HEK293 (cell line): ENCODE measurements around the gene BACH2.
A peak's percentile ranks its signal among the peaks of the same experiment; 100 is the strongest.

ENCODE experiments used
- CTCF ChIA-PET: fragments of 350-600 bp; formaldehyde crosslinking; extraction: SDS; loops from one replicate; lab custom pipeline; 2021; ENCODE audit warnings: antibody characterized with exemption; lab: Yijun Ruan, JAX
- POLR2A ChIA-PET: fragments of 300-600 bp; formaldehyde crosslinking; extraction: SDS; loops from one replicate; lab custom pipeline; 2020; ENCODE audit warnings: antibody characterized with exemption, inconsistent platforms; lab: Yijun Ruan, JAX
- H3K27ac ChIP-seq: fragments of 200-500 bp; sonication (Bioruptor generic); 2 replicates; pipeline ENCODE4 v1.5.1; 2014; ENCODE audit warnings: low read depth, low read length, control low read depth, inconsistent platforms; ENCODE audit errors: extremely low read depth
- H3K36me3 ChIP-seq, 2 experiments: fragments of 200-500 bp in 1 of 2; sonication (Bioruptor generic) in 1 of 2; 1 replicate in 1 of 2; 2 replicates in 1 of 2; pipeline ENCODE4 v1.5.1; 2014 to 2017; ENCODE audit warnings: inconsistent platforms in 2 of 2, low read length in 2 of 2; ENCODE audit not compliant: control insufficient read depth in 2 of 2, insufficient read depth in 1 of 2
- H3K4me1 ChIP-seq: fragments of 200-500 bp; sonication (Bioruptor generic); 2 replicates; pipeline ENCODE4 v1.5.1; 2014; ENCODE audit warnings: mild to moderate bottlenecking, low read length, inconsistent platforms; ENCODE audit not compliant: control insufficient read depth, insufficient read depth
- H3K4me3 ChIP-seq: 2 replicates; pipeline ENCODE4 v1.5.1; 2011; ENCODE audit warnings: low read depth, mild to moderate bottlenecking, control low read depth, low read length, moderate library complexity
- H3K9me3 ChIP-seq: fragments of 200-500 bp; sonication (Bioruptor generic); 2 replicates; pipeline ENCODE4 v1.5.1; 2014; ENCODE audit warnings: low read depth, low read length, inconsistent platforms; ENCODE audit not compliant: control insufficient read depth, insufficient read depth
- FEZF1 ChIP-seq: fragments of 450-650 bp; formaldehyde crosslinking; IDR thresholded peaks from 2 replicates; pipeline ENCODE4 v1.5.1; 2016; ENCODE audit warnings: missing biosample characterization, missing genetic modification characterization
- HOXD13 ChIP-seq: sonication (generic); formaldehyde crosslinking; IDR thresholded peaks from 2 replicates; pipeline ENCODE4 v1.8.0; 2022; ENCODE audit warnings: missing genetic modification reagents, borderline replicate concordance
- SCRT1 ChIP-seq: fragments of 450-650 bp; formaldehyde crosslinking; IDR thresholded peaks from 2 replicates; pipeline ENCODE4 v1.5.1; 2016; ENCODE audit warnings: missing biosample characterization, missing genetic modification characterization, borderline replicate concordance
- SP7 ChIP-seq: fragments of 450-650 bp; formaldehyde crosslinking; IDR thresholded peaks from 2 replicates; pipeline ENCODE4 v1.5.1; 2016; ENCODE audit warnings: missing biosample characterization, missing genetic modification characterization
- ZBTB20 ChIP-seq: fragments of 450-650 bp; formaldehyde crosslinking; IDR thresholded peaks from 2 replicates; pipeline ENCODE4 v1.5.1; 2016; ENCODE audit warnings: missing biosample characterization, missing genetic modification characterization
- ZNF140 ChIP-seq: fragments of 450-650 bp; formaldehyde crosslinking; IDR thresholded peaks from 2 replicates; pipeline ENCODE4 v1.5.1; 2016; ENCODE audit warnings: missing biosample characterization, missing genetic modification characterization
- ZNF239 ChIP-seq: fragments of 450-650 bp; formaldehyde crosslinking; IDR thresholded peaks from 2 replicates; pipeline ENCODE4 v1.5.1; 2016; ENCODE audit warnings: missing biosample characterization, missing genetic modification characterization
- ZNF292 ChIP-seq: fragments of 450-650 bp; formaldehyde crosslinking; IDR thresholded peaks from 2 replicates; pipeline ENCODE4 v1.5.1; 2016; ENCODE audit warnings: low read depth, missing biosample characterization, missing genetic modification characterization, borderline replicate concordance
- ZNF394 ChIP-seq: fragments of 450-650 bp; formaldehyde crosslinking; IDR thresholded peaks from 2 replicates; pipeline ENCODE4 v1.5.1; 2016; ENCODE audit warnings: missing biosample characterization, missing genetic modification characterization, mild to moderate bottlenecking, moderate library complexity, borderline replicate concordance
- ZNF777 ChIP-seq: fragments of 450-650 bp; formaldehyde crosslinking; IDR thresholded peaks from 2 replicates; pipeline ENCODE4 v1.5.1; 2017; ENCODE audit warnings: missing biosample characterization, missing genetic modification characterization, borderline replicate concordance
- ZNF843 ChIP-seq: fragments of 450-650 bp; formaldehyde crosslinking; IDR thresholded peaks from 2 replicates; pipeline ENCODE4 v1.5.1; 2016; ENCODE audit warnings: missing biosample characterization, missing genetic modification characterization
- TF ChIP-seq, protein P1 (sequence below): fragments of 450-650 bp; formaldehyde crosslinking; IDR thresholded peaks from 2 replicates; pipeline ENCODE4 v1.5.1; 2016; ENCODE audit warnings: missing biosample characterization, missing genetic modification characterization, borderline replicate concordance
- TF ChIP-seq, protein P2 (sequence below): fragments of 450-650 bp; formaldehyde crosslinking; IDR thresholded peaks from 2 replicates; pipeline ENCODE4 v1.5.1; 2016; ENCODE audit warnings: missing biosample characterization, missing genetic modification characterization
- TF ChIP-seq, protein P3 (sequence below): fragments of 450-650 bp; formaldehyde crosslinking; IDR thresholded peaks from 2 replicates; pipeline ENCODE4 v1.5.1; 2017; ENCODE audit warnings: missing biosample characterization, missing genetic modification characterization
- TF ChIP-seq, protein P4 (sequence below): fragments of 450-650 bp; formaldehyde crosslinking; IDR thresholded peaks from 2 replicates; pipeline ENCODE4 v1.5.1; 2017; ENCODE audit warnings: missing biosample characterization, missing genetic modification characterization
- TF ChIP-seq, protein P5 (sequence below): fragments of 450-650 bp; formaldehyde crosslinking; IDR thresholded peaks from 2 replicates; pipeline ENCODE4 v1.5.1; 2016; ENCODE audit warnings: missing biosample characterization, missing genetic modification characterization, low read depth

The BACH2 gene

DNA sequence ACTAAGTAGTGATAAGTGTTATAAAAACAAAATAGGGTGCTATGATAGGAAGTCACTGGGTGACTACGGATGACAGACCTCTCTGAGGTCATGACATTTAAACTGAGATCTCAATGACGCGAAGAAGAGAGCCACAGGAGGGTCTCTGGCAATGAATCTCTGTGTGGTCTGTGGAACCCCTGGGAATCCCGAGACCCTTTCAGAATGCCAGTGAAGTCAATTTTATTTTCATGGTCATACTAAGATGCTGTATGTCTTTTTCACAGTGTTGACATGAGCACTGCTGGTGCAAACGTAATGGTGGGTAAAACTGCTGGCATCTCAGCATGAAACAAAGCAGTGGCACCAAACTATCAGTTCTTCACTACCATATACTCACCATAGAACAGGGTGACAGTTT is 247.3 kb downstream of the BACH2 start (continued):
- TF ChIP-seq, protein P1, sequence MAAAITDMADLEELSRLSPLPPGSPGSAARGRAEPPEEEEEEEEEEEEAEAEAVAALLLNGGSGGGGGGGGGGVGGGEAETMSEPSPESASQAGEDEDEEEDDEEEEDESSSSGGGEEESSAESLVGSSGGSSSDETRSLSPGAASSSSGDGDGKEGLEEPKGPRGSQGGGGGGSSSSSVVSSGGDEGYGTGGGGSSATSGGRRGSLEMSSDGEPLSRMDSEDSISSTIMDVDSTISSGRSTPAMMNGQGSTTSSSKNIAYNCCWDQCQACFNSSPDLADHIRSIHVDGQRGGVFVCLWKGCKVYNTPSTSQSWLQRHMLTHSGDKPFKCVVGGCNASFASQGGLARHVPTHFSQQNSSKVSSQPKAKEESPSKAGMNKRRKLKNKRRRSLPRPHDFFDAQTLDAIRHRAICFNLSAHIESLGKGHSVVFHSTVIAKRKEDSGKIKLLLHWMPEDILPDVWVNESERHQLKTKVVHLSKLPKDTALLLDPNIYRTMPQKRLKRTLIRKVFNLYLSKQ (tag by site-specific recombination), result no peak
- no peak for TF ChIP-seq ZNF777

DNA sequence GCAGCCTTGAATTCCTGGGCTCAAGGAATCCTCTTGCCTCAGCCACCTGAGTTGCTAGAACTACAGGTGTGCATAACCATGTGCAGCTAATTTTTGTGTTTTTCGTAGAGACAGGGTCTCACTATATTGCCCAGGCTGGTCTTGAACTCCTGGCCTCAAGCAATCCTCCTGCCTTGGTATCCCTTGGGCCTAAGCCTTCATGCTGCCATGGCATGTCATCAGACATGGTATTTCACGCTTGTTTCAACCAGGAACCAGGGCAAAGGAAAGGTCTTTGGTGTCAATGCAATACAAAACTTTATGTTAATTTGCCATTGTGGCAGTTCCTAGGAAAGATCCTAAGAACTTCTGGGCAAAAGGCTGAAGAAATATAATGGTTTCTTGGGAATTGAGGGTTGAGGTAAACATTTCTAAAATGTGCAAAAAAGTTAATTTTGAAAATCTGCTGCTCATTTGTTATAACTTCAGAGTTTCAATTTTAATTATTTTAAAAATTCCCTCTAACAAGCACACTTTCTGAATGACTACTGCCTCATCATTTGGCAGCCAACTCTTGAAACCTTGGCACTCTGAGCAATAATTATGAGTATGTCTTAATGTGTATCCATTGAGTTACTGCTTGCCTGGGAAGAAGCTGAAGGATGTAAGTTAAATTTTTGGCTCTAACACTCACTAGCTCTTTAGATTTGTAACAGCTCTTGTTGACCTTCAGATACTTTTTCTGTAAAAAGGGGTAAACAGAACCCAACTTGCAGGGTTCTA is 248.3 kb downstream of the BACH2 start:
- H3K4me1 ChIP-seq, result no peaks in the 10 kb centered on the region
- H3K27ac ChIP-seq, result no peak overlapping the region
- POLR2A ChIA-PET, result no interaction called here
- TF ChIP-seq ZNF843 (tag by site-specific recombination), result no peak
- no peak for TF ChIP-seq FEZF1 (tag by site-specific recombination)
- no peak for TF ChIP-seq SP7 (tag by site-specific recombination)
- TF ChIP-seq, all 188 proteins: peak for 0
- no peaks in the 10 kb centered on the region for H3K9me3 ChIP-seq
- no peak overlapping the region for H3K4me3 ChIP-seq
- no peaks in the 10 kb centered on the region for H3K36me3 ChIP-seq
- CTCF ChIA-PET, result interaction anchor here (0.7 to 1.1 kb wide), 3 partner anchors 77 to 108 kb away, joined by 3 read pairs; no protein-coding TSS in a partner anchor

DNA sequence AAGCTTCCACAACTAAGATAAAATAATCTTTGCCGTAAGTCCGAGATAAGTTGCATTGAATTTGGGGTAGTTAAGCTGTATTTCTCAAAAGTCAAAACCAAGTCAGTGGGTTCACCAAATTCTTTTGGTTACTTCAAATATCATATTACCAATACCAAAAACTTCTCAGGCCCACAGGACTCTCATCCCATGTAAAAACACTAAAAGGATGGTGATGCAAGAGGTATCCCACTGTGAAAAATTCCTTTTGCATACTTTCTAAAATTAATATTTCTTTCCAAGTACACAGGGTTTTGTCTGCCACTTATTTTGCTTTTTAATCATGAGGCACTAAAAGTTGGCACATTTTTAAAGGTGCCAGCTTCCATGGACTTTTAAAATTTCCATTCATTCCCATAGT is 251.1 kb downstream of the BACH2 start:
- ChIA-PET POLR2A (interaction anchor here (0.8 to 0.9 kb wide), 2 partner anchors 38 to 252 kb away, joined by 3 read pairs; no protein-coding TSS in a partner anchor), CTCF (interaction anchor here (0.6 to 1.4 kb wide), 3 partner anchors 16 to 135 kb away, joined by 3 to 10 read pairs (median 4); no protein-coding TSS in a partner anchor)
- TF ChIP-seq, protein P2, sequence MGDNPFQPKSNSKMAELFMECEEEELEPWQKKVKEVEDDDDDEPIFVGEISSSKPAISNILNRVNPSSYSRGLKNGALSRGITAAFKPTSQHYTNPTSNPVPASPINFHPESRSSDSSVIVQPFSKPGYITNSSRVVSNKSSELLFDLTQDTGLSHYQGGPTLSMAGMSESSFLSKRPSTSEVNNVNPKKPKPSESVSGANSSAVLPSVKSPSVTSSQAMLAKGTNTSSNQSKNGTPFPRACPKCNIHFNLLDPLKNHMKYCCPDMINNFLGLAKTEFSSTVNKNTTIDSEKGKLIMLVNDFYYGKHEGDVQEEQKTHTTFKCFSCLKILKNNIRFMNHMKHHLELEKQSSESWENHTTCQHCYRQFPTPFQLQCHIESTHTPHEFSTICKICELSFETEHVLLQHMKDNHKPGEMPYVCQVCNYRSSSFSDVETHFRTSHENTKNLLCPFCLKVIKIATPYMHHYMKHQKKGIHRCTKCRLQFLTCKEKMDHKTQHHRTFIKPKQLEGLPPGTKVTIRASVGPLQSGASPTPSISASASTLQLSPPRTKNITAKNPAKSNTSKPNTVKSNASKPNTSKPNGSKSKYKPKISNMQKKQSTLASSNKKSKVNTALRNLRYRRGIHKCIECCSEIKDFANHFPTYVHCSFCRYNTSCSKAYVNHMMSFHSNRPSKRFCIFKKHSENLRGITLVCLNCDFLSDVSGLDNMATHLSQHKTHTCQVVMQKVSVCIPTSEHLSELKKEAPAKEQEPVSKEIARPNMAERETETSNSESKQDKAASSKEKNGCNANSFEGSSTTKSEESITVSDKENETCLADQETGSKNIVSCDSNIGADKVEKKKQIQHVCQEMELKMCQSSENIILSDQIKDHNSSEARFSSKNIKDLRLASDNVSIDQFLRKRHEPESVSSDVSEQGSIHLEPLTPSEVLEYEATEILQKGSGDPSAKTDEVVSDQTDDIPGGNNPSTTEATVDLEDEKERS, result no peak
- TF ChIP-seq ZNF140, result no peak
- Histone ChIP-seq H3K9me3 (no peaks in the 10 kb centered on the region), H3K36me3 (no peaks in the 10 kb centered on the region), H3K27ac (no peak overlapping the region), H3K4me1 (no peaks in the 10 kb centered on the region), H3K4me3 (no peak overlapping the region)

DNA sequence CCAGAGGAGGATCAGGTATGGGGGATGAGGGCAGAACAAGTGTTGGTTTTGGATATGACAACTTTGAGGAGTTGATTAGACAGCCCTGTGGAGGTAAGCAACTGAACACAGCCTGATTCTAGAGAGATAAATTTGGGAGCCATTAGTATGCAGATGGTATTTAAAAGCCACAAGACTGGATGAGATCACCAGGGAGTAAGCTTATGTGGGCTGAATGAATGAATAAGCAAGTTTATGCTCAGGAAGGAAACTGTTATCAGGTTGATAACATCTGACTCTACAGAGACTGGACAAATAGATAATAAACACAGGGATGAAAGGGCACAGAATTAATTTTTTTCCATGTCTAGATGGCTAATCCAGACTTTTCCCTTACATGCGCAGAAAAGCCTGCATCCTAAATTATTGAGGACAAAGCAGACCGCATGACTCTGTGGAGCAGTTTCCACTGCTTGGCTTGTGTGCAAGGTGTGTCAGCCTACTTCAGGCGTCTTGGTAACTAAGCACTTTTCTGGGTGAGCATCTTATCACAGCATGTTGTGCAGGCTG is 251.7 kb downstream of the BACH2 start:
- no peaks in the 10 kb centered on the region for H3K4me1 ChIP-seq
- no peaks in the 10 kb centered on the region for H3K36me3 ChIP-seq
- POLR2A ChIA-PET, result interaction anchor here (0.9 kb wide), 1 partner anchor 38 kb away, joined by 3 read pairs; no protein-coding TSS in a partner anchor
- no peaks in the 10 kb centered on the region for H3K9me3 ChIP-seq
- CTCF ChIA-PET, result interaction anchor here (0.6 kb wide), 1 partner anchor 135 kb away, joined by 3 read pairs; no protein-coding TSS in a partner anchor
- no peak overlapping the region for H3K27ac ChIP-seq
- no peak overlapping the region for H3K4me3 ChIP-seq
- 0 out of 2 replicates have a peak, but pooled peaks have one; percentile 15 for TF ChIP-seq HOXD13 (CRISPR knock-in tag)
- TF ChIP-seq ZNF292 (tag by site-specific recombination), result no peak
- TF ChIP-seq SCRT1 (tag by site-specific recombination), result no peak
- TF ChIP-seq, protein P3, sequence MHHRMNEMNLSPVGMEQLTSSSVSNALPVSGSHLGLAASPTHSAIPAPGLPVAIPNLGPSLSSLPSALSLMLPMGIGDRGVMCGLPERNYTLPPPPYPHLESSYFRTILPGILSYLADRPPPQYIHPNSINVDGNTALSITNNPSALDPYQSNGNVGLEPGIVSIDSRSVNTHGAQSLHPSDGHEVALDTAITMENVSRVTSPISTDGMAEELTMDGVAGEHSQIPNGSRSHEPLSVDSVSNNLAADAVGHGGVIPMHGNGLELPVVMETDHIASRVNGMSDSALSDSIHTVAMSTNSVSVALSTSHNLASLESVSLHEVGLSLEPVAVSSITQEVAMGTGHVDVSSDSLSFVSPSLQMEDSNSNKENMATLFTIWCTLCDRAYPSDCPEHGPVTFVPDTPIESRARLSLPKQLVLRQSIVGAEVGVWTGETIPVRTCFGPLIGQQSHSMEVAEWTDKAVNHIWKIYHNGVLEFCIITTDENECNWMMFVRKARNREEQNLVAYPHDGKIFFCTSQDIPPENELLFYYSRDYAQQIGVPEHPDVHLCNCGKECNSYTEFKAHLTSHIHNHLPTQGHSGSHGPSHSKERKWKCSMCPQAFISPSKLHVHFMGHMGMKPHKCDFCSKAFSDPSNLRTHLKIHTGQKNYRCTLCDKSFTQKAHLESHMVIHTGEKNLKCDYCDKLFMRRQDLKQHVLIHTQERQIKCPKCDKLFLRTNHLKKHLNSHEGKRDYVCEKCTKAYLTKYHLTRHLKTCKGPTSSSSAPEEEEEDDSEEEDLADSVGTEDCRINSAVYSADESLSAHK (tag by site-specific recombination), result no peak
- TF ChIP-seq, protein P4, sequence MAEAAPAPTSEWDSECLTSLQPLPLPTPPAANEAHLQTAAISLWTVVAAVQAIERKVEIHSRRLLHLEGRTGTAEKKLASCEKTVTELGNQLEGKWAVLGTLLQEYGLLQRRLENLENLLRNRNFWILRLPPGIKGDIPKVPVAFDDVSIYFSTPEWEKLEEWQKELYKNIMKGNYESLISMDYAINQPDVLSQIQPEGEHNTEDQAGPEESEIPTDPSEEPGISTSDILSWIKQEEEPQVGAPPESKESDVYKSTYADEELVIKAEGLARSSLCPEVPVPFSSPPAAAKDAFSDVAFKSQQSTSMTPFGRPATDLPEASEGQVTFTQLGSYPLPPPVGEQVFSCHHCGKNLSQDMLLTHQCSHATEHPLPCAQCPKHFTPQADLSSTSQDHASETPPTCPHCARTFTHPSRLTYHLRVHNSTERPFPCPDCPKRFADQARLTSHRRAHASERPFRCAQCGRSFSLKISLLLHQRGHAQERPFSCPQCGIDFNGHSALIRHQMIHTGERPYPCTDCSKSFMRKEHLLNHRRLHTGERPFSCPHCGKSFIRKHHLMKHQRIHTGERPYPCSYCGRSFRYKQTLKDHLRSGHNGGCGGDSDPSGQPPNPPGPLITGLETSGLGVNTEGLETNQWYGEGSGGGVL (tag by site-specific recombination), result no peak
- 0 out of 2 replicates have a peak, but pooled peaks have one; percentile 14 for TF ChIP-seq ZNF394 (tag by site-specific recombination)
- TF ChIP-seq, protein P5, sequence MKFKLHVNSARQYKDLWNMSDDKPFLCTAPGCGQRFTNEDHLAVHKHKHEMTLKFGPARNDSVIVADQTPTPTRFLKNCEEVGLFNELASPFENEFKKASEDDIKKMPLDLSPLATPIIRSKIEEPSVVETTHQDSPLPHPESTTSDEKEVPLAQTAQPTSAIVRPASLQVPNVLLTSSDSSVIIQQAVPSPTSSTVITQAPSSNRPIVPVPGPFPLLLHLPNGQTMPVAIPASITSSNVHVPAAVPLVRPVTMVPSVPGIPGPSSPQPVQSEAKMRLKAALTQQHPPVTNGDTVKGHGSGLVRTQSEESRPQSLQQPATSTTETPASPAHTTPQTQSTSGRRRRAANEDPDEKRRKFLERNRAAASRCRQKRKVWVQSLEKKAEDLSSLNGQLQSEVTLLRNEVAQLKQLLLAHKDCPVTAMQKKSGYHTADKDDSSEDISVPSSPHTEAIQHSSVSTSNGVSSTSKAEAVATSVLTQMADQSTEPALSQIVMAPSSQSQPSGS (tag by site-specific recombination), result no peak
- no peak for TF ChIP-seq ZBTB20 (tag by site-specific recombination)
- TF ChIP-seq SP7 (tag by site-specific recombination), result 0 out of 2 replicates have a peak, but pooled peaks have one; percentile 16
- no peak for TF ChIP-seq ZNF239
